ENCODE results near the gene ARHGAP15.

- TF ChIP-seq, protein P1, sequence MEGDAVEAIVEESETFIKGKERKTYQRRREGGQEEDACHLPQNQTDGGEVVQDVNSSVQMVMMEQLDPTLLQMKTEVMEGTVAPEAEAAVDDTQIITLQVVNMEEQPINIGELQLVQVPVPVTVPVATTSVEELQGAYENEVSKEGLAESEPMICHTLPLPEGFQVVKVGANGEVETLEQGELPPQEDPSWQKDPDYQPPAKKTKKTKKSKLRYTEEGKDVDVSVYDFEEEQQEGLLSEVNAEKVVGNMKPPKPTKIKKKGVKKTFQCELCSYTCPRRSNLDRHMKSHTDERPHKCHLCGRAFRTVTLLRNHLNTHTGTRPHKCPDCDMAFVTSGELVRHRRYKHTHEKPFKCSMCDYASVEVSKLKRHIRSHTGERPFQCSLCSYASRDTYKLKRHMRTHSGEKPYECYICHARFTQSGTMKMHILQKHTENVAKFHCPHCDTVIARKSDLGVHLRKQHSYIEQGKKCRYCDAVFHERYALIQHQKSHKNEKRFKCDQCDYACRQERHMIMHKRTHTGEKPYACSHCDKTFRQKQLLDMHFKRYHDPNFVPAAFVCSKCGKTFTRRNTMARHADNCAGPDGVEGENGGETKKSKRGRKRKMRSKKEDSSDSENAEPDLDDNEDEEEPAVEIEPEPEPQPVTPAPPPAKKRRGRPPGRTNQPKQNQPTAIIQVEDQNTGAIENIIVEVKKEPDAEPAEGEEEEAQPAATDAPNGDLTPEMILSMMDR (conservative IDR thresholded peaks at IDR 0.05), result no peak
- TF ChIP-seq EZH2 (IDR thresholded peaks at IDR 0.05; ENCODE audit: low read depth), result no peak
These were observed 352.0 kb downstream of the ARHGAP15 start for GRCh38 chr2:143481237-143481623.
